Rectal smooth muscle tissue (tissue), 1 donor: ENCODE results near the gene EDEM2.
"Not testable (repeated sequence)": the region's sequence is repeated elsewhere in the genome, so short reads cannot be mapped to it uniquely, and the experiment has no call there.

Source experiments
- H3K27ac ChIP-seq: one replicate; pipeline ENCODE4 v1.7.0; 2013; ENCODE audit warnings: low read depth, low read length, inconsistent platforms
- H3K27me3 ChIP-seq: one replicate; pipeline ENCODE4 v1.7.0; 2013; ENCODE audit warnings: low read length; ENCODE audit not compliant: control insufficient read depth, insufficient read depth
- H3K36me3 ChIP-seq: one replicate; pipeline ENCODE4 v1.7.0; 2013; ENCODE audit warnings: low read length; ENCODE audit not compliant: control insufficient read depth, insufficient read depth
- H3K4me1 ChIP-seq: one replicate; pipeline ENCODE4 v1.7.0; 2013; ENCODE audit warnings: low read length; ENCODE audit not compliant: control insufficient read depth, insufficient read depth
- H3K4me3 ChIP-seq: one replicate; pipeline ENCODE4 v1.7.0; 2013; ENCODE audit warnings: low read length
- H3K9ac ChIP-seq: one replicate; pipeline ENCODE4 v1.7.0; 2013; ENCODE audit warnings: low read length

Gene EDEM2

GRCh38 chr20:35146920-35147574, at the start of gene EDEM2:
TSS of gene EDEM2 (minus strand) at chr20:35147336. CDS start at chr20:35147258, 78 bp downstream.
- Histone ChIP-seq H3K9ac (peak within 1 kb of the TSS; percentile 82), H3K27me3 (no peaks in the 10 kb centered on the region), H3K4me3 (peak within 1 kb of the TSS; percentile 96), H3K27ac (peak within 1 kb of the TSS; percentile 84), H3K36me3 (peaks cover 4% of the 10 kb centered on the region), H3K4me1 (peaks cover 9% of the 10 kb centered on the region)

- no peak overlapping the region for H3K27ac ChIP-seq
- H3K4me1 ChIP-seq = no peaks in the 10 kb centered on the region
- no peak overlapping the region for H3K9ac ChIP-seq
- peaks cover 2% of the 10 kb centered on the region for H3K36me3 ChIP-seq
- H3K4me3 ChIP-seq = no peak overlapping the region
- H3K27me3 ChIP-seq = no peaks in the 10 kb centered on the region
Observed at GRCh38 chr20:35196313-35196712, 49.2 kb upstream of the EDEM2 start.

GRCh38 chr20:35193031-35193791, 46.1 kb upstream of the EDEM2 start:
- H3K9ac ChIP-seq, H3K4me3 ChIP-seq, H3K27ac ChIP-seq, H3K27me3 ChIP-seq, H3K36me3 ChIP-seq, H3K4me1 ChIP-seq: not testable (repeated sequence)

- Histone ChIP-seq H3K4me1 (no peaks in the 10 kb centered on the region), H3K4me3 (no peak overlapping the region), H3K27ac (no peak overlapping the region), H3K36me3 (peaks cover 2% of the 10 kb centered on the region), H3K9ac (no peak overlapping the region), H3K27me3 (no peaks in the 10 kb centered on the region)
Observed at GRCh38 chr20:35192118-35192872, 45.2 kb upstream of the EDEM2 start.

- Histone ChIP-seq H3K4me1 (no peaks in the 10 kb centered on the region), H3K9ac (no peak overlapping the region), H3K27ac (no peak overlapping the region), H3K27me3 (no peaks in the 10 kb centered on the region), H3K36me3 (peaks cover 2% of the 10 kb centered on the region), H3K4me3 (no peak overlapping the region)
Observed at GRCh38 chr20:35191419-35192117, 44.4 kb upstream of the EDEM2 start.

- Histone ChIP-seq H3K4me3 (no peak overlapping the region), H3K4me1 (no peaks in the 10 kb centered on the region), H3K27ac (no peak overlapping the region), H3K36me3 (peaks cover 2% of the 10 kb centered on the region), H3K27me3 (no peaks in the 10 kb centered on the region), H3K9ac (no peak overlapping the region)
Observed at GRCh38 chr20:35190556-35190955, 43.4 kb upstream of the EDEM2 start.

- H3K9ac ChIP-seq, H3K4me1 ChIP-seq, H3K27me3 ChIP-seq, H3K4me3 ChIP-seq, H3K27ac ChIP-seq, H3K36me3 ChIP-seq: not testable (repeated sequence)
Observed at GRCh38 chr20:35189223-35189622, 42.1 kb upstream of the EDEM2 start.

GRCh38 chr20:35187584-35188190, 40.6 kb upstream of the EDEM2 start:
- Histone ChIP-seq H3K4me1 (no peaks in the 10 kb centered on the region), H3K36me3 (no peaks in the 10 kb centered on the region), H3K9ac (no peak overlapping the region), H3K27me3 (no peaks in the 10 kb centered on the region), H3K27ac (no peak overlapping the region), H3K4me3 (no peak overlapping the region)

- H3K27ac ChIP-seq, H3K27me3 ChIP-seq, H3K4me1 ChIP-seq, H3K9ac ChIP-seq, H3K4me3 ChIP-seq, H3K36me3 ChIP-seq: not testable (repeated sequence)
Observed at GRCh38 chr20:35186691-35187289, 39.7 kb upstream of the EDEM2 start.

- Histone ChIP-seq H3K36me3 (peaks cover under 1% of the 10 kb centered on the region), H3K27ac (no peak overlapping the region), H3K27me3 (no peaks in the 10 kb centered on the region), H3K4me1 (no peaks in the 10 kb centered on the region), H3K9ac (no peak overlapping the region), H3K4me3 (no peak overlapping the region)
Observed at GRCh38 chr20:35181731-35182130, 34.6 kb upstream of the EDEM2 start.

GRCh38 chr20:35180266-35180665, 33.1 kb upstream of the EDEM2 start:
- H3K36me3 ChIP-seq = peaks cover 4% of the 10 kb centered on the region
- H3K9ac ChIP-seq = no peak overlapping the region
- no peak overlapping the region for H3K27ac ChIP-seq
- no peaks in the 10 kb centered on the region for H3K4me1 ChIP-seq
- H3K27me3 ChIP-seq = no peaks in the 10 kb centered on the region
- H3K4me3 ChIP-seq = no peak overlapping the region
